Measurements from ENCODE around the gene PGM1.

The PGM1 gene

DNA sequence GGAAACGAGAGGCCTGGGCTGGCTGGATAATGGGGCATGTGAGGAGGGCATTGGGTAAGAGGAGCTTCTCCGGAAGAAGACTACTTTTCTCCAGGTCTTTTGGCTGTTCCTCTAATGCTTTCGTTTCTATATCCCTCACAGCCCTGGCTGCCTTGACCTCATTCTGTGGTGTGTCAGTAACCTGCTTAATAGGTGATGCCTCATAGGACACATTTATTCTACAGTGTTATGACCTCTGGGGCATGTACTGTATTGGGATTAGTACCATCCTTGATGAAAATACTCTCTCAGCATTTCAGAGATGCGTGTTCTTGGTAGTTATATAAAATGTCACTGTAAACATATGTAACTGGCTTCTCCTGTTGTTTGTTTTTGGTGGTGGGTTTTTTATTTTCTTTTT is 40.1 kb downstream of the PGM1 start:
- DNase-seq (ENCODE audit: low read depth) = no peak

DNA sequence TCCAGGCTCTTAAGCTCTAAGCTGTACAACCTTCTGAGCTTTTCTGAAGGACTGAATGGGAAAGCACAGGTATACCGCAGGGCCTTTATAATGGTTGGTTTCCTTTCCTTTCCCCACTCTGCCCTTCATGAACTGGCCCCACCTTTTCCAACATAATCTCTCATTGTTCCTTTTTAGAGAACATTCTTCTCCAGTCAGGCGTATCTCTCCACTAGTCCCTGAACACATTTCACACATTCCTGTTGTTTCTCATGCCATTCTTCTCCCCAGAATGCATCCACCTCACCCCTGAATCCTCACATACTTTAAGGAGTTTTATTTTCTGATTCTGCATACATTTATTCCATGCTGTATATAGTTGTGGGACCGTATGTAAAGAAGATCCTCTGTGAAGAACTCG is 41.3 kb downstream of the PGM1 start:
- no peak for DNase-seq (ENCODE audit: low read depth)

DNA sequence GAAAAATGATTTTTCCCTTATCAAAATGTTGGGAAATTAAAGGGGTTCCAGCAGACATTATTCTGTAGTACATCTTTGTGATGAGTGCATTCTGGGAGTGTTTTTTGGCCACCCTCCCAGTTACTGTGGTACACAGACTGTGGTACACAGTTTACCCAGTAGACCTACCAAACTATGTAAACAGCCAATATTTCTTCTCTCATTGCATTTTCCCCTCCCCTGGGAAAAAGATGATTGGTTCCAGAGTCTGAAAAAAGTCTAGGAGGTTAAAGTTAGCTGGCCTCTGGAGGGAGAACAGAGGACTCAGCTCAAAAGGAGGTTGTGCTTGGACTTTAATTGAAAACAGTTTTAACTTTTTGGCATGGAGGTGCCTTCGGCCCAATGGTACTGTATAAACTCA is 42.5 kb downstream of the PGM1 start:
- DNase-seq (ENCODE audit: low read depth) = no peak

DNA sequence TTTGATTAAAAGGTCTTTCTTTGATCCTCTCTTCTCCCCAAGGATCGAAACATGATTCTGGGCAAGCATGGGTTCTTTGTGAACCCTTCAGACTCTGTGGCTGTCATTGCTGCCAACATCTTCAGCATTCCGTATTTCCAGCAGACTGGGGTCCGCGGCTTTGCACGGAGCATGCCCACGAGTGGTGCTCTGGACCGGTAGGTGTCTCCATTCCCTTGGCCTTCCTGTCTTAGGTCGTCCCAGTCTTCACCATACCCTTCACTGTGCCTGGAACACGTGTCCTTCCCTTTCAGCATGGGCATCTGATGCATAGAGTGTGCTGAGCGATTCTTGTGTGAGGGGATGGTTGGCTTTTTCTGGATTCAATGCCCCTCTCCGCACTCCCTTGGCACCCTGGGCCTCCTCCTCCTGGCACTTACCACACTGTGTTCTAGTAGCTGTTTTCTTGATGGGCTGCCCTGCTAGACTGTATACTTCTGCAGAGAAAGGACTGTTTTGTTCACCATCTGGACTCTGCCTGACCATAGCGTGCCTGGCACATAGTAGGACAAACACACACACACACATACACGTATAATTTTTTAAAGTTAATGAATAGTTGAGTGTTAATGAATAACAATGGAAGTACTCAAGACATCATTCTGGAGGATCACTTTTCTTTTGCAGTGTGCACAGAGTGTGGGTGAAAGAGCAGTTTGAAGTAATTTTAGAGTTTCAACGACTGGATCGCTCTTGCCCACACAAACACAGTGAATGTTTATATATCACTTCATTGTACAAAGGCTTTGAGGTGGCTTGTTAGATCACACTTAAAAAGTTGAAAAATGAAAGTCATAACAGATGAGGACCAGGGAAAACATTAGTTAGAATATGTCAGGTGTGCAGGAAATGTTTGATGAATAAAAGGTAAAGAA is 43.2 kb downstream of the PGM1 start:
- no peak for DNase-seq (ENCODE audit: low read depth)

DNA sequence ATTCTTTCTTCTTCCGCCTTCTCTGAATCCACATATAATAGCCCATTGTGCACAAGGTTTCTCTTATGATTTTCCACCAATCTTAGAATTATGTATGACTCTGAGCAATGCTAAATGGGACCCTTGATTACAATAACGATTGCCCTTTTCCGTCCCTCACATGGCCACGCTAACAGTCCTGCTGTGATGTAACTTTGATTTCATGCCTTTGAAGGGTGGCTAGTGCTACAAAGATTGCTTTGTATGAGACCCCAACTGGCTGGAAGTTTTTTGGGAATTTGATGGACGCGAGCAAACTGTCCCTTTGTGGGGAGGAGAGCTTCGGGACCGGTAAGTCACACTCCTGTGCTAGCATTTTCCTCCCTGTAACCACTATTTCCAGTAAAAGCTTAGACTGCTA is 45.3 kb downstream of the PGM1 start:
- no peak for DNase-seq (ENCODE audit: low read depth)

DNA sequence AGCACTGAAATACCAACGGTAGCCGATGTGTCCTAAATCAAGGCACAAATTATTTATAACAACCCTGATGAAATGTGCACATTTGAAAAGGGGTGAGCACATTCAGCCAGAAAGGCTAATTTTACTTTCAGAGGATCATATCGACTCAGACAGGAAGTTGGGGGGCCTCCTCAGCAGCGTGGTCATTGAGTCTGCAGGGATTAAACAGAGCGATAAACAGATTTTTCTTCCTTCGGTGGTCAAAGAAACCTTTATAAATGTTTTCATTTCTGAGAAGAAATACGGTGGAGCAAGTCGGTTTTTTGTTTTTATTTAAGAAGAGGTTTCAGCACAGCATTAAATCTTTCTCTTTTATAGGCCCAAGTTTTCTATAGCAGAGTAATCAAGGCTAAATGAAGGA is 45.7 kb downstream of the PGM1 start:
- DNase-seq (ENCODE audit: low read depth) = no peak

DNA sequence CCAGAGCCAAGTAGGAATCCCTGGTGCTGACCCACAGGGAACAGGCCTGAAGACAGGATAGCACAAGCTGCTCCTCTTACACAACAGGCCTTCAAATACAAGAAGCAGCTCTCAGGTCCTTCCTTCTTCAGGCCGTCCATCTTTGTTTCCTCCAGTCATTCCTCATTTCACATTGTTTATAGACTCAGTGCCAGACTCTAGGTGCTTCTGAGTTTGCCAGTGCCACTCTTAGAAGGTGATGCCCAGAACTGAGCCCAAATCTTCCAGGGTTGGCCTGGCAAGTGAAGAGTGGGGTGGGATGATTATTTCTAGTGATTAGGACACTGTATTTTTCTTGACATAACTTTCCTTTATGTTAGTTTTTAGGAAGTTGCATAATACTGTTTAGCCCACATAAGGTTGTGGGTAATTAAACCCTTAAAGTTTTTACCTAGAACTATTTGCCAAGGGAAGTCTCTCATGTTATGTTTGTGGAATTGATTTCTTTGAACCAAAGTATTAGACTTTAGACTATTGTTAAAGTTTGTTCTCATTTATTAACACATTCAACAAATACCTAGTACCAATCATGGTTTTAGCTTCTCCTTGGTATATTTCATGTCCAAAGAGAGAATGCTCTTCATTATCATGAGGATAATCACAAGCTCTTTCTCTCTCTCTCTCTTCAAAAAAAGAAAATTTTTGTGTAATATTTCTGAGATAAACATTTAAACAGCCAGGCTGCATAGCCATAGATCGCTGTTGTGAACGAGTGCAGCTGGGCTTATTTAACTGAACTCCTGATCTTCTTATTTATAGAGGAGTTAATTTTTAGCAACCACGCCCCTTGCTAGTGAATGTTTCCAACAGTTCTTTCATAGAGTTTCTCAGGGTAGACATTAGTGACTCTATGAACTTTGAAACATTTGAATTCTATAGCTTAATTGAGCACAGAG is 47.7 kb downstream of the PGM1 start:
- DNase-seq (ENCODE audit: low read depth) = no peak

DNA sequence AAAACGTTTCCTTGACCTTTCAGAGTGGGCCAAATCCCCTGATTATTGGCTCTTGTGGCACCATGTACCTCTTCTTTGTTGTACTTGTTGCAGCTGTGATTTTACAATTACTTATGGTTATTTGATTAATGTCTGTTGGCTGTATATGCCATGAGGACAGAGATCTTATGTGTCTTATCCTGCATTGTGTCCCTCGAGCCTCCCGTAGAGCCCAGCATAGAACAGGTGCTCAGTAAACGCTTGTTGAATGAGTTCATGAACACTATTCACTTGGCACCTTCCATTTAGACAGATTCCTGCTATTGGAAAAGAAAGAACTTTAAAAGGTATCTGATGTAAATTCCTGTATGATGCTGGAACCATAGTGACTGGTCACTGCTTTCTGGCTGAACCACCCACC is 48.4 kb downstream of the PGM1 start:
- DNase-seq (ENCODE audit: low read depth) = no peak

DNA sequence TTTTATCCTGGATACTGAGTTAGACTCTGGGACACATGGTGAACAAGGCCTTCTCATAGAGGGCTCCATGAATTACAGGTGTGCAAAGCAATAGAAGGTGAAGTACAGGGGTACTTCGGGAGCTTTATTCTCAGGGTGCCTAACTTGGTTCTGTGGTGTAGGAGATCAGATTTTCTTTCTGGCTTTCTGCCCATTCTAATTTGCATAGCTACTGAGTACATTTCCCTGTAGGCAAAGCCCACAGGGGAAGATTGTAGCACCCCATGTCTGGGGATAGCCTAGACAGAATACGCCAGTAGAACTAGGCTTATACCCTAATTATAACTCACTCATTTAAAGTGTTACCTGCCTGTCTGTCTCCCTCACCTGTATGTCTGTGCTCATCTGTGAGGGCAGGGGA is 49.7 kb downstream of the PGM1 start:
- DNase-seq (ENCODE audit: low read depth) = no peak

DNA sequence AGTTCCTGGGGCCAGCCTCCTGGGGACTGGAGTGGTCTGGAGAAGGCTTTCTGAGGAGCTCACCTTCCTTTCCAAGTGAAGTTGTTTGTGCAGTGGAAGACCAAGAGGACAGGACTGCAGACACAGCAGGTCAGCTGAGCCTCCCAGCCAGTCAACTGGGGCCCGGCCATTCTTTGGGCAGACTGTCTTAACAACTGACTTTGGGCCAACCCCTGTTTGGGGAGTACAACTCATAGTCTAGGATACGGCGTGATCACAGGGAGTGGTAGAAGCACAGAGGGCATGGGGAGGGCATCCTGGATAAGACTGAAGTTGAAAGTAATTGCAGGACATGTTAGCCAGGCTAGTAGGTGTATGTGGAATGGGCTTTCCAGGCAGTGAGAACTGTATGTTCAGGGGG is 50.3 kb downstream of the PGM1 start:
- DNase-seq (ENCODE audit: low read depth) = no peak

DNA sequence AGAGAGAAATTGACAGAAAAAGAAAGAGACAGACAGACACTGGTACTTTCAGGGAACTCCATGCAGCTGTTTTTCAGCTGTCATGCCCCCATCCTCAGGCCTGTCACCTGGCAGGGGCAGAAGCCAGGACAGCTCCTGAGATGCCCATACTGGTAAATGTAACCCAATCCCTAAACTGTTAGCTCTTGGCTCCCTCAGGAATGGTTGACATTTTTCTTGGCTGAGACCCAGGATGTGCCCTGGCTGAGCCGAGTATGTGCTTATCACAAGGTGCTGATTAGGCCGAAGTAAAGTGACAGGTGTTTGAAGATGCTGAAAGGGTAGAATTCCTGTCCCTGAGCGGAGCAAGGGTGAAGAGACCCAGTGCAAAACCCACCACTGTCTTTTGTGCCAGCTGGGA is 50.7 kb downstream of the PGM1 start:
- no peak for DNase-seq (ENCODE audit: low read depth)

DNA sequence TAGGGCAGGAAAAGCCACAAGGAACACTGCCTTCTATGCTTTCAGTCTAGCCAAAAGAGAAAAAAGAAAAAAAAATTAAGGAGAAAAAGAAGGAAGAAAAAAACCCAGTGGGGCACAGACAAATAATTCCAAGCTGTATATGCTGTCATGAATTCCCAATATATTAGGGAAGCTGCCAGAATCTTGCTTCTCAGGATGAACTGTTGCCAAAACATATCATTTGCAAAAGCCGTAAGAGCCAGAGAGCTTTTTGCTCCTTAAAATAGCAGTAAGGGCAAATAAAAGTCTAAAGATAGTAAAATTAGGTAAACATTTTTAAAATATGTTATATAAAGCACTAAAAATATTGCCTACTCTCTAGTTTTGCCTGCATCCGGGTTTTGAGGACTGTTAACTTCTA is 52.1 kb downstream of the PGM1 start:
- no peak for DNase-seq (ENCODE audit: low read depth)

DNA sequence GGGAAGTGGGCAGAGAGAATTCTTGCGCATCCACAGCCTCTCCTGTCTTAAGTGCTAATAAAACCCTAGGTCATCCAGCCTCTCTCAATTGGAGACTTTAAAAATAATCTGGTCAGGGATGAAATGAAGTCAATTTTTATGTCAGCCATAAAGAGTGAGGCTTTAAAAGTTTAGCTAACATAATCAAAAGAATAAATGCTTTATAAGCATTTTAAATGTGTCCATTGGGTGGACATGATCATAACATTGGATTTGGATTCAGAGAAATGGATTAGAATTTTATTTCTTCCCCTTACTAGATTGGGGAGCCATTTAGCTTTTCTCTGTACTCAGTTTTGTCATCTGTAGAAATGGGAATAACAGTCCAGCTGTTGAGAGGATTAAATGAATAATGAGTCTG is 55.5 kb downstream of the PGM1 start:
- no peak for DNase-seq (ENCODE audit: low read depth)

DNA sequence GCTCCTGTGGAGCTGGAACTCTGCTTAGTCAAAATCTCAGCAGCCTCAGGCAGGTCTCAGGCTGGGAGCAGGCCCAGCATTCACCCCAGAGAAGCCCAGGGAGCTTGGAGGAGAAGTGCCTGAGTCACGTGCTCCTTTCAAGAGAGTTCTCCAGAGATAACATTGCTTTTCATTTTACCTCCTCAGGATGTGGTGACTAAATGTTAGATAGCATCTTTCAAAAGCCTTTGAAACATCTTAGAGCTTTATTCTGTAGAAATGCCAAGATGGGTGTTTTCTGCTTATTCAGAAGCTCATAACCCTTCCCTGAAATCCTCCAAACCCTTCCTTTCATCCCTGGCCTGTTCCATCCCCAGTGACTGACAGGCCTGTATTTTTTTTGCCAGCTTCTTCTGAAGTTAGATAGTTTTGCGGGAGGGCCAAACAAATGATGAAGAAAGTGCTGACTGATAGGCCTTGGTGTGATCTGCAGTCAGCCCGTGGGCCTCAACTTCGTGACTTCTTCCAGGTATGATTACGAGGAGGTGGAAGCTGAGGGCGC is 58.0 kb downstream of the PGM1 start:
- peak; percentile 15 for DNase-seq (ENCODE audit: low read depth)

DNA sequence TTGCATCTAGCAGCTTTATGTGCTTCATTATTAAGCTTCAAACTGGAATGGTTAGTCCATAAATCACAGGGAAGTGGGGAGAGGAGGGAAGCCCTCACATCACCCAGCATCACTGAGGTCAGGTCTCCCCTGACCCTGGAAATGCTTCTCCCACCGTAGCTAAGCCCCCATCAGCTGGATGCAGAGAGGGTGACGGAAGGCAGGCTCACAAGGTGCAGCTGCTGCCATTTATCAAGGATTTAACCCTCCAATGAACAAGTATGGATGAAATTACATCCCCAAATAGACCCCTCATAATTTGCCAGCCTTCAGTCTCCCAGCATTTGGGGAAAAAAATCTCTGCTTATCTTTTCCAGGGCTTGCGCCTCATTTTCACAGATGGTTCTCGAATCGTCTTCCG is 60.8 kb downstream of the PGM1 start:
- DNase-seq (ENCODE audit: low read depth) = no peak

DNA sequence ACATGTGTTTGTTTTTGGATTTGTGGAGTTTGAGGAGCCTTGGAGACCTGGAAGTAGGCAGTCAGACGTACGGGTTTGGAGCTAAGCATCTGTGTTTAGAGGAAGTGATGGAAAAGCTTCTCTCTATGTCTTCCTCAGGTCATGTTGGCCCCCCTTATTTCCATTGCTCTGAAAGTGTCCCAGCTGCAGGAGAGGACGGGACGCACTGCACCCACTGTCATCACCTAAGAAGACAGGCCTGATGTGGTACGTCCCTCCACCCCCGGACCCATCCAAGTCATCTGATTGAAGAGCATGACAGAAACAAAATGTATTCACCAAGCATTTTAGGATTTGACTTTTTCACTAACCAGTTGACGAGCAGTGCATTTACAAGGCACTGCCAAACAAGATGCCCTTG is 66.2 kb downstream of the PGM1 start:
- DNase-seq (ENCODE audit: low read depth) = no peak

DNA sequence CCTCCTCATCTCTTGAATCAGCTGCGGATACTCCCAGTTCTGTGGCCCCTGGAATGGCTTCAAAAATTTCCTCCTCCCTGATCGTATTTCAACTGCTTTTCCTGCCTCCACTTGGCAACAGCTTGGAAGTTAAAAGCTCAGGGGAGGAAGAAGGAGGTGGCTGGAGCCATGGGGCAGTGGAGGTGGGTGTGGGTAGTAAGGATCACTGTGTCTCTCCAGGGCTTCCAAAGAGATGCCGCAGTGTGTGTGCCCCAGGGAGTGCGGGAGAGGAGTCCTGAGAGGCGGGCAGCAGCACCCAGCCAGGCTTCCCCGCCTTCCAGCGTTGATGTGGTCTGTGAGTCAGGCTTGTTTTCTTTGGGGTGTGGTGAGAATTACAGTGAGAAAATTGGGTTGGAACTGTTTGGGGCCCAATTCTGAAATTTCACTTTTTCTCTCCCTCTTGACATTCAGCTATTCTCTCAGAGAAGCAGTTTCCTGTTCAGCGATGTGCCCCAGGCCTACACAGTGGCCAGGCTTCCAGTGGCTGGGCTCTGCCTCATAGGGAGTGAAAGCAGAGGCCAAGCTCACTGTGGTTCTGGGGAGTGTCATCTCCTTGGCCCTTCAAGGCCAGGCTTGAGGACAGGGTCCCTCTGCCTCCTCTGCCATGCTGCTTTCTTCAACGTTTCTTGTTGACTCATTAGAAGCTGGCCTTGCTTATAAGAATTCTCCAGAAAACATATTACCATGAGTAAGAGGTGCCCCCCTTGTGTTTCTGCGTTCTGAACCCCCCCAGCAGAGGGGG is 69.0 kb downstream of the PGM1 start:
- DNase-seq (ENCODE audit: low read depth) = no peak

DNA sequence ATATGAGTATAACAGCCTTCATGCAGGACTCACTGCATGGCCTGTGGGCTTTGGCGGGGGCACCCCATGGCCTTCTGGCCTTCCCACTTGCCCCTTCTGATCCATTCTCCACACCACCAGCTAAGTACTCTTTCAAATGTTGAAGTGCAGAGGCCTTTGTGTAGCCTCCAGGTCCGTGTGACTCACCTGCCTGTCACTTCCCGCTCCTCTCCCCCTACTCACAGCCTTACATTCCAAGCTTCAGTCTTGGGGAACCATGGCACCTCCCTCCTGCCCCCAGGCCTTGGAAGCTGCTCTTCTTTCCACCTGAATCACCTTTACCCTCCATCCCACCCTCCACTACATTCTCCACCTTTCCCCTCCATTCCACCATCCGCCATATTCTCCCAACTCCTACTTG is 69.6 kb downstream of the PGM1 start:
- no peak for DNase-seq (ENCODE audit: low read depth)

DNA sequence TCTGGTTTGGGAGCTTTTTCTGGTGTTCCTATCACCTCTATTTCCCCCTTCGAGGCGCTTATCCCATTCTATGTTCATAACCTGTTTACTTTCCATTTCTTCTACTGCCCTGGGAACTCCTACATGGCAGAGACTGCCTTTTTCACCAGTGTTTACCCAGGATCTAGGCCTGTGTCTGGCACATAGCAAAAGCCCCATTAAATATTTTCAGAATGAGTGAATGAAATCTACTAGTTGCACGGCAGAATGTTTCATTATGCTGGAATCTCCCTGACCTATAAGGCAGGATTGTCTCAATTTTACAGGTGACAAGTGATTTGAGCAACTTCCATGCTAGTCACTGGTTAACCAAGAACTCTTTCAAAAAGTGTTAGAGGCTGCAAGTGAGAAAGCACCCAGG is 70.1 kb downstream of the PGM1 start:
- DNase-seq (ENCODE audit: low read depth) = no peak

DNA sequence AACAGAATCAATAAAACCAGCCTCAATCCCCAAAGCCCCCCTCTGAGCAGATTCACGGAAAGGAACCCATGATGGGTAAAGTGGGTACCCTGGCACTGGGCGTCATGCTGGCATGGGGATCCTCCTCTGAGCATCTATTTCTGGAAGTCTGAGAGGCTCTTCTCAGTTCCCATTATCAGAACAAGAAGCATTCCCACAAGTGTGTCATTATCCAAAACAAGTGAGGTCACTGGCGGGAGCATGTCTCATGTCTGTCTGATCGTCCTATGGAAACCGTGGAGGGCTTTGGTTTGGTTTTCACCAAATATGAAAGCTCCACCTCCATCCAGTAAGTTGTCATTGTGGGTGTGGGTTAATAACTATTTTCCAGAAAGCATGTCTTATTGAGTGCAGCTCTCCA is 70.7 kb downstream of the PGM1 start:
- DNase-seq (ENCODE audit: low read depth) = no peak

DNA sequence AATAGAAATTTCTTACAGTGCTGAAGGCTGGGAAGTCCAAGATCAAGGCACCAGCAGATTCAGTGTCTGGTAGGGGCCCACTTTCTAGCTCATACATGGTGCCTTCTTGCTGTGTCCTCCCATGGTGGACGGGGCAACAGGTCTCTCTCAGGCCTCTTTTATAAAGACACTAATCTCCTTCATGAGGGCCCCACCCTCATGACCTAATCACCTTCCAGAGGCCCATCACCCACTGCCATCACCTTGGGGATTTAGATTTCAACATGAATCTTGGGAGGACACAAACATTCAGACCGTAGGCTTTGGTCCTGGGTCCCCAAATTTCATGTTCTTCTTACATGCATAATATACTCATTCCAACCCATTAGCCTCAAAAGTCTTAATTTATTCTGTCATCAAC is 71.5 kb downstream of the PGM1 start:
- DNase-seq (ENCODE audit: low read depth) = no peak

DNA sequence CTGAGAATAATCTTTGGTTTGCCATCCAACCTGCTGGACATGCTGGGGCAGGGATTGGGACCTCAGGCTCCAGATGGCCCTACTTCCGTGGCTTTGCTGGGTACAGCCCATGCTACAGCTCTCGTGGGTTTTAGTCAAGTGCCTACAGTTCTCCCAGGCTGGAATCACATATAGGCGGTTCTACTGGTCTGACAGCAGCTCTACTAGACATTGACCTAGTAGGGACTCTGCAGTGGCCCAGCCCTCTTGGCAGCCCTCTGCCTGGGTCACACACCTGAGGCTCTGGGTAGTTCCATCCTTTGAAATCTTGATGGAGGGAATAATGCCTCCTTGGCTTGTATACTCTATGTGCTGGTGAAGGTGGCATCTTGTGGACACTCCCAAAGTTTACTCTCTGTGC is 72.2 kb downstream of the PGM1 start:
- no peak for DNase-seq (ENCODE audit: low read depth)

All from activated T-cell treated with anti-CD3 and anti-CD28 coated beads for 48 hours (primary cell).